ENCODE measurements around the gene VSIG10L2. TPM values are rescaled to one million over a fixed set of nuclear protein-coding genes. Genes with fewer than 3 reads are reported as not detected.
A peak's percentile ranks its signal among the peaks of the same experiment; 100 is the strongest.

VSIG10L2 gene
- total RNA-seq, 1 donor from 2014 or later = not detected

DNA sequence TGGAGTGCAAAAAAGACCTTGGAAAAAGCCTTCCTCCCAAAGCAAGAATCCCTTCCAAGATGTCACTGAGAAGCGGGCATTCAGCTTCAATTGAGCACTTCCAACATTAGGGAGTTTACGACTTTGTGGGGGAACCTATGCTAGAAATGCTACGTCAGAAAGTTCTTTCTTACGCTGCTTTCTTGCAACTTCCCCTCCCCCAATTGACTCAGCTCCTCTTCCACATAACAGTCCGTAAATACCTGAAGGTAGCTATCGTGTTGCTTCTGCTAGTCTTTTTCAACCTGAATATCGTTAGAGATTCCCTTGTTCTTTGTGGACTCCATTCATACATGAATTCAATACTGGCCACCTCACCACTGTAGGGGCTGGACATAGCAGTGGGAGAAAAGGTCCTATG is 47.0 kb downstream of the VSIG10L2 start:
- DNase-seq (ENCODE audit: extremely low spot score, unreplicated experiment) = no peak
- H3K4me3 Mint-ChIP-seq = no peak overlapping the region
- peaks cover 28% of the 10 kb centered on the region for H3K36me3 Mint-ChIP-seq
- H3K9me3 Mint-ChIP-seq = no peaks in the 10 kb centered on the region
- H3K27me3 Mint-ChIP-seq = no peaks in the 10 kb centered on the region
- TF ChIP-seq, protein P1, sequence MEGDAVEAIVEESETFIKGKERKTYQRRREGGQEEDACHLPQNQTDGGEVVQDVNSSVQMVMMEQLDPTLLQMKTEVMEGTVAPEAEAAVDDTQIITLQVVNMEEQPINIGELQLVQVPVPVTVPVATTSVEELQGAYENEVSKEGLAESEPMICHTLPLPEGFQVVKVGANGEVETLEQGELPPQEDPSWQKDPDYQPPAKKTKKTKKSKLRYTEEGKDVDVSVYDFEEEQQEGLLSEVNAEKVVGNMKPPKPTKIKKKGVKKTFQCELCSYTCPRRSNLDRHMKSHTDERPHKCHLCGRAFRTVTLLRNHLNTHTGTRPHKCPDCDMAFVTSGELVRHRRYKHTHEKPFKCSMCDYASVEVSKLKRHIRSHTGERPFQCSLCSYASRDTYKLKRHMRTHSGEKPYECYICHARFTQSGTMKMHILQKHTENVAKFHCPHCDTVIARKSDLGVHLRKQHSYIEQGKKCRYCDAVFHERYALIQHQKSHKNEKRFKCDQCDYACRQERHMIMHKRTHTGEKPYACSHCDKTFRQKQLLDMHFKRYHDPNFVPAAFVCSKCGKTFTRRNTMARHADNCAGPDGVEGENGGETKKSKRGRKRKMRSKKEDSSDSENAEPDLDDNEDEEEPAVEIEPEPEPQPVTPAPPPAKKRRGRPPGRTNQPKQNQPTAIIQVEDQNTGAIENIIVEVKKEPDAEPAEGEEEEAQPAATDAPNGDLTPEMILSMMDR (conservative IDR thresholded peaks at IDR 0.05) = no peak
- peaks cover 8% of the 10 kb centered on the region for H3K4me1 Mint-ChIP-seq (ENCODE audit: unreplicated experiment)
- H3K27ac Mint-ChIP-seq = no peak overlapping the region

DNA sequence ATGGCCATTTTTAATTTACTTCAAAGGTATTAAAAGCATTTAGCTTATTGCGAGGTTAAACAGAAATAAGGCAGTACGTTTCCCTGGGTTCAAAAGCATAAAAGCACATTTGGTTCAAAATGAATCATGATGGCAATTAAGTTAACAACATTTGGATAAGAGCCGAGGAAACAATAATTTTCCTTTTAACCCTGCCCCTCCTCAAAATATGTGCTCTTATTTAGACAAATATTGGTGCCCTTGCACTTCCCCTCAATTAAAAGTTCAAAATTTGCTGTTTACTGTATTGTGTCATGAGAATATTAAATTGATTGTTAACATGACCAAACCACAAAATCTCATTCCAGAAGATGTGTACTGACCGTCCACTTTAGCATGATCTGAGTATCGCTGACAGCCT is 48.7 kb downstream of the VSIG10L2 start:
- Mint-ChIP-seq H3K4me3 (no peak overlapping the region), H3K9me3 (no peaks in the 10 kb centered on the region), H3K4me1 (ENCODE audit: unreplicated experiment) (peaks cover 8% of the 10 kb centered on the region), H3K27ac (no peak overlapping the region), H3K36me3 (peaks cover 29% of the 10 kb centered on the region), H3K27me3 (no peaks in the 10 kb centered on the region)
- no peak for DNase-seq (ENCODE audit: extremely low spot score, unreplicated experiment)
- TF ChIP-seq, protein P1 (conservative IDR thresholded peaks at IDR 0.05) = no peak

DNA sequence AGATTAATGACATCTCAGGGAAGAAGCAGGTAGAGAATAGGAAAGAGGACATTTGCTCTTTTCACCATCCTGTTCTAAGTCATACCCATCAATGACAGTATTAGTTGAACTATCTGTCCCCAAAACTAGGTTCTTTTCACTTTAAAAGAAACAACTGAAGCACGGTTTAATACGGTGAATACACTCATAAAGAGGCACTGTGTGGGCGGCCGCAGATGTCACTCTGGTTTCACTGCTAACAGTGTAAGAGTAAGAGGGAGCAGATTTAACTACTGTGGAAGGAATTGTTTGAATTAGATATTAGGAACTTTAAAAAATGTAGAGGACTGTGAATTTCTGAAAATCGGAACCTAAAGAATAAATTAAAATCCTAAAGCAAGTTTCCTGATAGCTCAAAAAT is 49.5 kb downstream of the VSIG10L2 start:
- H3K36me3 Mint-ChIP-seq = peaks cover 26% of the 10 kb centered on the region
- TF ChIP-seq, protein P1 (conservative IDR thresholded peaks at IDR 0.05) = no peak
- H3K27ac Mint-ChIP-seq = no peak overlapping the region

DNA sequence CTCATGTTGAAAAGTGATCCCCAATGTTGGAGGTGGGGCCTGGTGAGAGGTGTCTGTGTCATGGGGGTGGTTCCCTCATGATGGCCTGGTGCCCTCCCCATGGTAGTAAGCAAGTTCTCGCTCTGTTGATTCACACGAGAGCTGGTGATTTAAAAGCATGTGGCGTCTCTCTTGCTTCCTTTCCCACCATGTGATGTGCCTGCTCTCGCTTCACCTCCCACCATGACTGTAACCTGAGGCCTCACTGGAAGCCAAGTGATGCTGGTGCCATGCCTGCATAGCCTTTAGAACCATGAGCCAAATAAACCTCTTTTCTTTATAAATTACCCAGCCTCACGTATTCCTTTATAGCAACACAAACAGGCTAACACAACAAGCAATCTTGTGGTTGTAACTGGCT is 52.4 kb downstream of the VSIG10L2 start:
- Mint-ChIP-seq H3K4me3 (no peak overlapping the region), H3K27me3 (no peaks in the 10 kb centered on the region), H3K36me3 (peaks cover 37% of the 10 kb centered on the region), H3K27ac (peak overlapping the region; percentile 79), H3K4me1 (ENCODE audit: unreplicated experiment) (peaks cover 3% of the 10 kb centered on the region), H3K9me3 (no peaks in the 10 kb centered on the region)
- no peak for DNase-seq (ENCODE audit: extremely low spot score, unreplicated experiment)
- TF ChIP-seq, protein P1 (conservative IDR thresholded peaks at IDR 0.05) = no peak

More for the DNA sequence above, 49.5 kb downstream of the VSIG10L2 start:
- Mint-ChIP-seq H3K4me1 (ENCODE audit: unreplicated experiment) (peaks cover 5% of the 10 kb centered on the region), H3K27me3 (no peaks in the 10 kb centered on the region), H3K4me3 (no peak overlapping the region), H3K9me3 (no peaks in the 10 kb centered on the region)
- no peak for DNase-seq (ENCODE audit: extremely low spot score, unreplicated experiment)

DNA sequence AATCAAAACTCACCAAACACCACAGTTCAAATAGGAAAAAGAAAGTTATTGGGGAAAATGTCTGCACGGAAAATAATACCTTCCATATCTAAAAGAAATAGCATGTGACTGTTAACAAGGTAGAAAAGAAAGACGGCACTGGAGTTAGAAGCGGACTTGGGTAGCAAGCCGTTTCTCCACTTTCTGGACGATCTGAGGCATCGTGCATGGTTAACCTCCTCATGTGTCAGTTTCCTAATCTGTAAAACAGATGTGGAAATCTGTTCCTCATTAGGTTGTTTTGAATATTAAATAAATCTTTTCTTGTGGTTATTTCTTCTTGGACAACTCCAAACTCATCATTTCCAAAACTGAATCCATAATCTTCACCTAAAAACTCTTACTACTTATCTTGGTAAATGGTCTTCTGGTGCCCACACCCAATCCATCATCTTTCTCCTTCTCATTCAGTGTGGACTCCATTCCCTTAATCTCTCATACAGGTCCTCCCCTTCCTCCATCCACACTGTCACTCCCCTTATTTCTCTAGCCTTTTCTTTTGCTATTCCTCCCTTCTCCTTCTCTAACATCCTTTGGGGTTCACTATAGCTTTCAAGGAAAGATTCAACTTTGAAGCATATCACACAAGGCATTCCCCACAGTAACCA is 53.5 kb downstream of the VSIG10L2 start:
- Mint-ChIP-seq H3K4me1 (ENCODE audit: unreplicated experiment) (peaks cover 3% of the 10 kb centered on the region), H3K4me3 (no peak overlapping the region), H3K9me3 (no peaks in the 10 kb centered on the region), H3K36me3 (peaks cover 37% of the 10 kb centered on the region), H3K27ac (peak overlapping the region; percentile 14), H3K27me3 (no peaks in the 10 kb centered on the region)
- TF ChIP-seq, protein P1 (conservative IDR thresholded peaks at IDR 0.05) = no peak
- DNase-seq (ENCODE audit: extremely low spot score, unreplicated experiment) = no peak

Measured in type B pancreatic cell (in vitro differentiated cells).